GM19463 (cell line): ENCODE data around the gene BAG3.

Experiments
- ATAC-seq: cut with Tn5 transposase; IDR thresholded peaks from one replicate; pipeline ENCODE4 v1.9.1; 2021; ENCODE audit warnings: mild to moderate bottlenecking, moderate library complexity; ENCODE audit not compliant: unreplicated experiment

BAG3 gene

GRCh38 chr10:119665901-119666708, 14.9 kb downstream of the BAG3 start:
- no peak for ATAC-seq

- no peak for ATAC-seq
Observed at GRCh38 chr10:119666709-119667004, 15.5 kb downstream of the BAG3 start.

DNA sequence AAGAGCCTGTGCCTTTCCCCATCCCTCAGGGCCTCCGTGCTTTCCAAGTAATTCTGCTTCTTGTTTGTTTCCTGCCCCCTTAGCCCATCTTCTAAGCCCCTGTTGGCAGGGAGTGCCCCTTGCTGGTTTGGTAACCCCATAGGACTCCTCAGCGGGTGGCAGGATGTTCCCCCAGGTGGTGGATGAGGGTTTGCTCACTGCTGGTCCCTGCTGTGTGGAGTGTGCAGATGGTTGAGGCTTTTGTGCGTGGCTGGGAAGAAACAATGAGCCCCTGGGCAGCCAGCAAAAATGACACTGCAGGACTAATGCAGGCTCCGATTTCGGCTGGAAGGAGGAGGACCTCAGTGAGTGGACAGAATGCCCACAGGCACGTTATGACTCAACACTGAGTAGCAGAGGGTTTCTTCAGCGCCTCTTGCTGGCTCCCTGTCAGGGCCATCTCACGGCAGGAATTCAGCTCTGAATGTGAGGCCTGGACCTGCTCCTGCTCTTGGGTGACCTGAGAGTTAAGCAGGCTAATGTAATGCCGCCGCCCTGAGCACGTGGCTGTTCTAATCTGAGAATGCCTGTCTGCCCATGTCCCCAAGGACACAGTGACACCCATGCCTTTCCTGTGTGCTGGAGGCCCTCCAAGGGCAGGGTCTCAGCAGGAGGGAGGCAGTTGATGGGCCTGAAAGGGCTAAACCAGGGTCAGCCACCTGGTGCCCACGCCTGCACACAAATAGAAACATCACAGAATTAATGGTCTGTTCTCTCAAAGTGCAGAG, 16.6 kb downstream of the BAG3 start:
- no peak for ATAC-seq

GRCh38 chr10:119668461-119668860, 17.3 kb downstream of the BAG3 start:
- ATAC-seq, result no peak

DNA sequence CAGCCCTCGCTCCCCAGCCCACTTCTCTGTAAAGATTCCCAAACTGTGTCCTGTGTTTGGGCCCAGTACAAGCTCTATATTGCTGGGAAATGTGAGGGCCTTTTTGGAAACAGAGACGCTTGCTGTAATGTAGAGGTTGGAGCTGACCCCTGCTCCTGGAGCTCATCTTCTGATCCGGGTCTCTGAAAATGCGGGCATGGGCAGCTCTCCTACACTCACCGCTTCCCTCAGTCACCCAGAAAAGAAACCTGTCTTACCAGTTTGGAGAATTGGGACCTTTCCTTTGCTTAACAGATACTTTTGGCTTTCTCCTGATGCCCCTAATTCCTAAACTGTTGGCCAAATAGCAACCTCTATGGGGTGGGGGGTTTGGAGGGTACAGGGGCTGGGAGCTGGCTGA, 18.2 kb downstream of the BAG3 start:
- no peak for ATAC-seq

GRCh38 chr10:119669975-119670640, 18.9 kb downstream of the BAG3 start:
- no peak for ATAC-seq

DNA sequence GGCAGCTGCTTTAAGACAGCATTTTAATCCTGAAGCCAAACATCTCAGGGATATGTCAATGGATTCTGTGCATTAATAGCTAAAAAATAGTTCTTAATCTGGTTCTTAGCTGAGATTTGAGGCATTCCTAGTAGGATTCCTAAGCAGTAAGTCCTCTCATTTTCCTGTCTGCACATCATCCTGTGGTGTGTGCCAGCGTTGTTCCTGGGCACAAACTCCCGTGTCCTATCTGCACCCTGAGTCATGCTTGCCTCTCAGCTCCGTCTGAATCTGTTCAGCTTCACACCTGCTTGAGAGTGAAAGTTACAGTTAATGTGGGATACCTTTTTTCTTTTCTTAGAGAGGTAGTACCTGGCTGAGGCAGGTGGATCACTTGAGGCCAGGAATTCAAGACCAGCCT, 19.5 kb downstream of the BAG3 start:
- no peak for ATAC-seq

DNA sequence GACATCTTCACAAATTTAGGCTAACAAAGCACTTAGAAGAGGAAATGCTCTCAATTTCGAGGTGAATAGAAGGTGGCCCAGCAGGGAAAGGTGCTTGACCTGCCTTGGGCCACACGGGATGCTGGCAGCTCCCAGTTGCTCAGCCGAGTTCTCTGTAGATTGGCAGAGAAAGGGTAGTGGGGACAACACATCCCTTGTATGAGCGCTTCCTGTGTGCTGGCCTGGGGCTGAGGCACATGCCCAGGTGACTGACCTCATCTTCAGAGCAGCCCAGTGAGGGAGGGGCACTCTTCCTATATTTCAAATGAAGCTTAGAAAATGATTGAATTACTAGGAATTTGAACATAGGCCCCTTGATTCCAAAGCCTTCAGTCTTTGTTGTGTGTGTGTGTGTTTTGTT, 20.2 kb downstream of the BAG3 start:
- no peak for ATAC-seq

- no peak for ATAC-seq
Observed at GRCh38 chr10:119672291-119672690, 21.1 kb downstream of the BAG3 start.

- ATAC-seq, result no peak
Observed at GRCh38 chr10:119673271-119673670, 22.1 kb downstream of the BAG3 start.

DNA sequence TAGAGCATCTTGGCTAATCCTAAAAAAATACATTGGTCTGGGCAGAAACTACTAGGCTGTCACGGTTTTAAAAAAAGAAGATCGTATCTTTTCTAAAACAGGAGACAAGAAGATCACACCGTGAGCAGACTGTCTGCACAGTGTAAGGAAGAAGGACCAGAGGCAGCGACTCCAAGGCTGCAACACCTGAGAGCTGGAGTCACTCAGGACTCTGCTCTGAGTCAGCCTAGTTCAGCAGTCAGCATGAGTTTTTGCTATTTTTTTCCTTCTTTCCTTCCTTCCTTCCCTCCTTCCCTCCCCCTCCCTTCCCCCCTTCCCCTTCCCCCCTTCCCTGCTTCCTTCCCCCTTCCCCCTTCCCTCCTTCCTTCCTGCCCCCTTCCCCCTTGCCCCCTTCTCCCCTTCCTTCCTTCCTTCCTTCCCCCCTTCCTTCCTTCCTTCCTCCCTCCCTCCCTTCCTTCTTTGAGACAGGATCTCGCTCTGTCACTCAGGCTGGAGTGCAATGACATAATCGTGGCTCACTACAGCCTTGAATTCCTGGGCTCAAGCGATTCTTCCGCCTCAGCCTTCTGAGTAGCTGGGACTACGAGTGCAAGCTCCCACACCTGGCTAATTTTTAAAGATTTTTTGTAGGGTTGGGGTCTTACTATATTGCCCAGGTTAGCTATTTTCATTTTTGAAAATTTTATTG, 24.4 kb downstream of the BAG3 start:
- no peak for ATAC-seq

DNA sequence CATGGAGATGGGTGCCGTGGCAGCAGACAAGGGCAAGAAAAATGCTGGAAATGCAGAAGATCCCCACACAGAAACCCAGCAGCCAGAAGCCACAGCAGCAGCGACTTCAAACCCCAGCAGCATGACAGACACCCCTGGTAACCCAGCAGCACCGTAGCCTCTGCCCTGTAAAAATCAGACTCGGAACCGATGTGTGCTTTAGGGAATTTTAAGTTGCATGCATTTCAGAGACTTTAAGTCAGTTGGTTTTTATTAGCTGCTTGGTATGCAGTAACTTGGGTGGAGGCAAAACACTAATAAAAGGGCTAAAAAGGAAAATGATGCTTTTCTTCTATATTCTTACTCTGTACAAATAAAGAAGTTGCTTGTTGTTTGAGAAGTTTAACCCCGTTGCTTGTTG, 25.9 kb downstream of the BAG3 start:
- ATAC-seq, result no peak

- ATAC-seq, result no peak
Observed at GRCh38 chr10:119677904-119678755, 26.9 kb downstream of the BAG3 start.

GRCh38 chr10:119679480-119679829, 28.3 kb downstream of the BAG3 start:
- ATAC-seq, result no peak

GRCh38 chr10:119680050-119680449, 28.9 kb downstream of the BAG3 start:
- ATAC-seq, result no peak

DNA sequence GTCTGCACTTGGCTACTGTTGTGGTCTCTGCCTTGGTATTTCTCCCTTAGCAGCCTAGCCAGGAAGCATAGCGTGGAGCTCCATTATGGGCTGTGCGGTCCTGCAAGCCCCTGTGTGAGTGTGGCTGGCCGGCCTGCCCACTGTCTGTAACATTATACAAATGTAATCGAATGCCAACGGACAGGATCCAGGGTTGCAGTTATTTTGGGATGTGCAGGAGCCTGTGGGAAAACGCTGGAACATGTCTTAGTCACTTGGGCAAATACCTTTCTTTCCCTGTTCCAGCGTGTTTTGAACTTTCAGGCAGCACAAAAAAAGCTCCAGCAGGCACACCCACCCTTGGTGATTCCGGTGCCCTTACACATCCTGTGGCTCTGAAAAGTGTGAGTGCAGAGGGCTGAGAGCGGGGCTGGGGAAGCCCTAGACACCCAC, 29.5 kb downstream of the BAG3 start:
- ATAC-seq, result no peak

DNA sequence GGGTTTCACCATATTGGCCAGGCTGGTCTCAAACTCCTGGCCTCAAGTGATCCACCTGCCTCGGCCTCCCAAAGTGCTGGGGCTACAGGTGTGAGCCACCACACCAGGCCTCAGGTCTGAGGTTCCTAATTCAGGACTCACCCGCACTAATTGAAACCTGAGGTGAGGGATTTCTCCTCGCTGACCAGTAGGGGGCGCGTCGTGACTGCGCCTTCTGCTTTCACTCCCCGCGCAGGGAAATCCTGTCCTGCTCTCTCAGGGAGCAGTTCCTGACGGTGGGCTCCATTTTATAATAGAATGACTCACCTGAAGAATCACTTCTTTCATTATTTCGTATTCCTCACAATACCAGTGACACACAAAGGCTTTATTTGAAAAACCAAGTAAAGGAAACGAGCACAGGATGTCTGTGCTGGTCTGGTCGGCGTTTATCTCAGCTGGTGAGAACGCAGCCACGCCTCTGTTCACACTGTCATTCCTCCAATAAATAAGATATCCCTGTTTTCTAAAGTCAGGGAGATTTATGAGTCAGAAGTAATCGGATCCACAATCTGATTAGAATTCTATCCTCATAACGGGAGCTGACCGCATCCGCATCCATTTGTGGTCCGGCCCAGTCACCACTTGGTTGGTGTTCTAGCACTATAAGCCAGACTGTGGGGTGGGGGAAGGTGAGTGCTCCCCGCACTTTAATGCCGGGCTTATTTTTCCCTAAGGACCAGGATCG, 35.4 kb downstream of the BAG3 start:
- ATAC-seq, result peak; percentile 83

GRCh38 chr10:119687192-119688032, 36.2 kb downstream of the BAG3 start:
- no peak for ATAC-seq

GRCh38 chr10:119688033-119688508, 36.9 kb downstream of the BAG3 start:
- ATAC-seq, result no peak
